ENCODE measurements around the gene GRK5. TPM values are rescaled to one million over a fixed set of nuclear protein-coding genes. Genes with fewer than 3 reads are reported as not detected.

Gene GRK5
- total RNA-seq, 1 donor: 20.5 TPM

DNA sequence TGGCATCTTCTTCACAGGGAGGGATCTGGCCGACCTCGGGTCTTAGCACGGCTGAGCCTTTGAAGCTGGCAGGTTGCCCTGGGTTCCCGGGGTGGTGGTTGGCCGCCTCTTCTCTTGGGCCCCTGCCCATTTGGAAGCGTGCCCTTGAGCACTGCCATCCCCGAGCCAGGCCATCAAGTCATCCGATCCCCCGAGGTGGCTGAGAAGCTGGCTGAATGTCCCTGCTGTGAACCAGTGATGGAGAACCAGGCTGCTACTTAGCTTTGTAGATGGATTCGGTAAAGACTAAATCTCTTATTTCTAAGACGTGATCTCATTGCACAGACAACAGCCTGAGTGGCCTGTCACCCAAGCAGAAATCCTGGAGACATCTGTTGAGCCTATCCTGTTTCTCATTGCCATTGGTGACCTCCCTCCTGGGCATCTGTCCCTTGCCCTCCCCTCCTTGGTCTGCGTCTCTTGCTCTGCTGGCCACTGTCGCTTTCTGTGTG is 74.3 kb downstream of the GRK5 start:
- TF ChIP-seq CTCF (IDR thresholded peaks at IDR 0.05; ENCODE audit: insufficient read depth, low read length): no peak
- peak; percentile 48 for DNase-seq (ENCODE audit: low read depth)
- H3K4me3 ChIP-seq (ENCODE audit: low read depth, low read length): no peak overlapping the region

- no peak overlapping the region for H3K4me3 ChIP-seq (ENCODE audit: low read depth, low read length)
- no peak for TF ChIP-seq CTCF (IDR thresholded peaks at IDR 0.05; ENCODE audit: insufficient read depth, low read length)
- no peak for DNase-seq (ENCODE audit: low read depth)
Observed at GRCh38 chr10:119282446-119282845, 75.1 kb downstream of the GRK5 start.

DNA sequence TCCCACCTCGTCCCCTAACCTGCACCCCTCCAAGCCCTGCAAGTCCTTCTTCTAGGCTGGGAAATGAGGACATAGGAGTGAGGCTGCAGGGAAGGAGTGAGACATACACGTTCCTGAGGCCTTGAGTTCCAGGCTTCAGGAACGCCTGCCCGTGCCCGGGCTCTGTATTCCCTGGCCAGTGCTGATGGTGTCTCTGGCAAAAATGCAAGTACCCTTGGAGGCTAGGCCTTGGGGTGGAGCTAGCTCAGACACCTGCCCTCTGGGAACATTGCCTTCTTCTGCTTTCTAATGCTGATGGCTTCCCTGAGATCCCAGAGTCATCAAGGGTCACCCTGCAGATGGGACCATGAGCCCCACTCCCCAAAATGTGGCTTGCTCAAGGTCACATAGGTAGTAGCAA is 76.0 kb downstream of the GRK5 start:
- DNase-seq (ENCODE audit: low read depth): no peak
- no peak for TF ChIP-seq CTCF (IDR thresholded peaks at IDR 0.05; ENCODE audit: insufficient read depth, low read length)
- H3K4me3 ChIP-seq (ENCODE audit: low read depth, low read length): no peak overlapping the region

- no peak overlapping the region for H3K4me3 ChIP-seq (ENCODE audit: low read depth, low read length)
- no peak for DNase-seq (ENCODE audit: low read depth)
- no peak for TF ChIP-seq CTCF (IDR thresholded peaks at IDR 0.05; ENCODE audit: insufficient read depth, low read length)
Observed at GRCh38 chr10:119283818-119284217, 76.4 kb downstream of the GRK5 start.

DNA sequence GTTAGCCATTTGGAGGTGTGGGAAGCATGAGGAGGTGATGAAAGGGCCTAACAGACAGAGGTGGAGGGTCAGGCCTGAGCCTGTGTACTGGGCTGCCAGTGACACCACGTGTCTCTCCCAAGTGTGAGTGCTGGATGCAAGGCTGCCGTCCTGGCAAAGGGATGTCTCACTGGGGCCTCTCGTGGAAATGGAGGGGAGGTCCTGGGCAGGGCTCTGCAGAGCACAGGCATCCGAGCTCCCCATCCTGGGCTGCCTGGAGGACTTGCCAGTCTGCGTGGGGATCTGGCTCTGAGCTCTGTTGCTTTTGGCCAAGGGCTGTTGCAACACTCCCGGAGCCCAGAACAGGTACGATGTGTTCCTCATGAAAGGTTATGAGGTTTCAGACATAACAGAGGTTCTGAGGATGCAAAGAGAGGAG is 77.3 kb downstream of the GRK5 start:
- no peak for TF ChIP-seq CTCF (IDR thresholded peaks at IDR 0.05; ENCODE audit: insufficient read depth, low read length)
- H3K4me3 ChIP-seq (ENCODE audit: low read depth, low read length): no peak overlapping the region
- DNase-seq (ENCODE audit: low read depth): no peak

DNA sequence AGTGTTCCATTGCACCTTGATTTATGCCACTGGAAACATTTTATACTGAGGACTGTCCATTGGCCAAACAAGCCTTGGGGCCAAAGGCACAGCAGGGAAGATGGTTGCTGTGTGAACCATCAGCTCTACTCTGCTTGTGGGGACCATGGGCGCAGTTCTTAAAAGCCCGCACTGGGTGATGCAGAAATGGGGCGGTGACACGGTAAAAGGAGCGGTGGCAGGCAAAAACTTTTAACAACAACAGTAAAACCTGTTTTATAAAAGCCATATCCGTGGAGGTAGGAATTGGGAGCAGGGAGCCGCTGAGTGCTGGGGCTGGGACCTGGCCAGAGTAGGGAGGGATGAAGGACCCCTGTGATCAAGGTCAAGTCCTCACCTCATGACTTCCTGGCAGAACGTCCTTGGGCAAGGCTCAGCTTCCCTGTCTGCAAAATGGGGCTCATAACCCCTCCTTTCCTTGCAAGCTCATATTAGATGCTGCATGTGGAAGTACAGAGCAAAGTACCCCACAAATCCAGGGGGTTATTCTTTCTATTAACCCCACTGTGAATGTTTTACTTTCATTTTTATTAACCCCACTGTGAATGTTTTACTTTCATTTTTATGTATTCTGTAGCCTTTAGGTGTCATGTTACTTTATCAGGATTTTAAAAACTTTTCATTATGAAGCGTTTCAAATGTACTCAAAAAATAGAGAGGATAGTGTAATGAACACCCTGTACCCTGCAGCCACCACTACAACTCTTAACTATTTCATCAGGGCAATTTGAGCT is 78.3 kb downstream of the GRK5 start:
- no peak for DNase-seq (ENCODE audit: low read depth)
- peak overlapping the region; percentile 9 for H3K4me3 ChIP-seq (ENCODE audit: low read depth, low read length)
- no peak for TF ChIP-seq CTCF (IDR thresholded peaks at IDR 0.05; ENCODE audit: insufficient read depth, low read length)

All from fibroblast of the aortic adventitia (primary cell).